Measurements from ENCODE around the gene HLA-B.
"Not testable (repeated sequence)": the region's sequence is repeated elsewhere in the genome, so short reads cannot be mapped to it uniquely, and the experiment has no call there.

The HLA-B gene
- total RNA-seq = 2,643 to 5,443 (median 4,095) reads per million in 9 experiments

- Mint-ChIP-seq H3K4me3 (peak within 1 kb of the TSS; percentile 90 to 97), H3K36me3 (ENCODE audit: insufficient read depth) (peaks cover 70% of the 10 kb centered on the region), H3K9me3 (peaks cover 0 to 2% of the 10 kb centered on the region in 2 donors), H3K27ac (peak within 1 kb of the TSS; percentile 100), H3K4me1 (ENCODE audit: low read depth in 2 of 2) (peaks cover 59 to 72% of the 10 kb centered on the region in 2 donors), H3K27me3 (no peaks in the 10 kb centered on the region)
- peak; percentile 92 to 94 (median 93) for DNase-seq
- ATAC-seq (replicated peaks) = peak; percentile 73
Measured at GRCh38 chr6:31356946-31357466, at the start of gene HLA-B. TSS of gene HLA-B (minus strand) at chr6:31357179. CDS start at chr6:31357158, 21 bp downstream.

GRCh38 chr6:31405996-31406395, 49.0 kb upstream of the HLA-B start:
- Mint-ChIP-seq H3K4me1 (ENCODE audit: low read depth in 2 of 2) (peaks cover 72 to 92% of the 10 kb centered on the region in 2 donors), H3K9me3 (no peaks in the 10 kb centered on the region), H3K27ac (peak overlapping the region; percentile 65 to 83), H3K4me3 (peak overlapping the region; percentile 81 to 85), H3K27me3 (no peaks in the 10 kb centered on the region), H3K36me3 (ENCODE audit: insufficient read depth) (peaks cover 19% of the 10 kb centered on the region)
- ATAC-seq (replicated peaks) (no peak), DNase-seq (no peak)

- H3K27me3 Mint-ChIP-seq; DNase-seq; ATAC-seq (replicated peaks); H3K9me3 Mint-ChIP-seq: not testable (repeated sequence)
- peak overlapping the region; percentile 91 to 96 for H3K27ac Mint-ChIP-seq
- peak overlapping the region; percentile 81 to 85 for H3K4me3 Mint-ChIP-seq
- peaks cover 64 to 86% of the 10 kb centered on the region in 2 donors for H3K4me1 Mint-ChIP-seq (ENCODE audit: low read depth in 2 of 2)
- peaks cover 28% of the 10 kb centered on the region for H3K36me3 Mint-ChIP-seq (ENCODE audit: insufficient read depth)
Measured at GRCh38 chr6:31404061-31404364, 47.0 kb upstream of the HLA-B start.

GRCh38 chr6:31403283-31404060, 46.5 kb upstream of the HLA-B start, which contains the start of gene MICA:
TSS of gene MICA (plus strand) at chr6:31403595. CDS start at chr6:31403633, 38 bp downstream.
- H3K27ac Mint-ChIP-seq = peak within 1 kb of the TSS; percentile 91 to 96
- H3K4me3 Mint-ChIP-seq = peak within 1 kb of the TSS; percentile 81 to 85
- peak; percentile 57 for ATAC-seq (replicated peaks)
- H3K4me1 Mint-ChIP-seq (ENCODE audit: low read depth in 2 of 2) = peaks cover 64 to 89% of the 10 kb centered on the region in 2 donors
- no peaks in the 10 kb centered on the region for H3K27me3 Mint-ChIP-seq
- DNase-seq = peak; percentile 41 to 45 (median 44)
- H3K9me3 Mint-ChIP-seq = no peaks in the 10 kb centered on the region
- H3K36me3 Mint-ChIP-seq (ENCODE audit: insufficient read depth) = peaks cover 30% of the 10 kb centered on the region

GRCh38 chr6:31402324-31403282, 45.6 kb upstream of the HLA-B start:
- DNase-seq = peak; percentile 24 to 28 (median 28)
- H3K4me1 Mint-ChIP-seq (ENCODE audit: low read depth in 2 of 2) = peaks cover 59 to 82% of the 10 kb centered on the region in 2 donors

GRCh38 chr6:31401403-31401802, 44.4 kb upstream of the HLA-B start:
- peaks cover 53 to 75% of the 10 kb centered on the region in 2 donors for H3K4me1 Mint-ChIP-seq (ENCODE audit: low read depth in 2 of 2)
- no peak for DNase-seq
- peak overlapping the region; percentile 91 to 96 for H3K27ac Mint-ChIP-seq
- H3K27me3 Mint-ChIP-seq = no peaks in the 10 kb centered on the region
- no peaks in the 10 kb centered on the region for H3K9me3 Mint-ChIP-seq
- ATAC-seq (replicated peaks) = no peak
- H3K4me3 Mint-ChIP-seq = peak overlapping the region; percentile 81 to 85
- peaks cover 30% of the 10 kb centered on the region for H3K36me3 Mint-ChIP-seq (ENCODE audit: insufficient read depth)

More at GRCh38 chr6:31402324-31403282, 45.6 kb upstream of the HLA-B start:
- Mint-ChIP-seq H3K9me3 (no peaks in the 10 kb centered on the region), H3K27me3 (no peaks in the 10 kb centered on the region), H3K36me3 (ENCODE audit: insufficient read depth) (peaks cover 30% of the 10 kb centered on the region), H3K27ac (peak overlapping the region; percentile 91 to 96), H3K4me3 (peak overlapping the region; percentile 81 to 85)
- ATAC-seq (replicated peaks) = peak; percentile 48

GRCh38 chr6:31400467-31401289, 43.7 kb upstream of the HLA-B start:
- ATAC-seq (replicated peaks) (peak; percentile 63), DNase-seq (peak; percentile 48 to 53 (median 53))
- peaks cover 47 to 68% of the 10 kb centered on the region in 2 donors for H3K4me1 Mint-ChIP-seq (ENCODE audit: low read depth in 2 of 2)

GRCh38 chr6:31399589-31400466, 42.8 kb upstream of the HLA-B start:
- no peaks in the 10 kb centered on the region for H3K9me3 Mint-ChIP-seq
- DNase-seq (peak; percentile 35 to 52 (median 41)), ATAC-seq (replicated peaks) (peak; percentile 28)
- H3K4me1 Mint-ChIP-seq (ENCODE audit: low read depth in 2 of 2) = peaks cover 46 to 63% of the 10 kb centered on the region in 2 donors
- H3K27ac Mint-ChIP-seq = peak overlapping the region; percentile 91 to 96
- H3K36me3 Mint-ChIP-seq (ENCODE audit: insufficient read depth) = peaks cover 30% of the 10 kb centered on the region
- H3K27me3 Mint-ChIP-seq = no peaks in the 10 kb centered on the region
- H3K4me3 Mint-ChIP-seq = peak overlapping the region; percentile 81 to 85

More at GRCh38 chr6:31400467-31401289, 43.7 kb upstream of the HLA-B start:
- peak overlapping the region; percentile 81 to 85 for H3K4me3 Mint-ChIP-seq
- peak overlapping the region; percentile 91 to 96 for H3K27ac Mint-ChIP-seq
- H3K9me3 Mint-ChIP-seq = no peaks in the 10 kb centered on the region
- no peaks in the 10 kb centered on the region for H3K27me3 Mint-ChIP-seq
- H3K36me3 Mint-ChIP-seq (ENCODE audit: insufficient read depth) = peaks cover 30% of the 10 kb centered on the region

- H3K4me1 Mint-ChIP-seq (ENCODE audit: low read depth in 2 of 2) = peaks cover 38 to 44% of the 10 kb centered on the region in 2 donors
- H3K27ac Mint-ChIP-seq = peak overlapping the region; percentile 51 to 96
- peaks cover 25% of the 10 kb centered on the region for H3K36me3 Mint-ChIP-seq (ENCODE audit: insufficient read depth)
- no peaks in the 10 kb centered on the region for H3K9me3 Mint-ChIP-seq
- peak overlapping the region in 1 of 2 donors; percentile 81 for H3K4me3 Mint-ChIP-seq
- no peaks in the 10 kb centered on the region for H3K27me3 Mint-ChIP-seq
- no peak for ATAC-seq (replicated peaks)
- no peak for DNase-seq
Measured at GRCh38 chr6:31397901-31398525, 41.0 kb upstream of the HLA-B start.

GRCh38 chr6:31397153-31397499, 40.1 kb upstream of the HLA-B start:
- not testable (repeated sequence) for DNase-seq; H3K27me3 Mint-ChIP-seq; H3K27ac Mint-ChIP-seq; H3K9me3 Mint-ChIP-seq; ATAC-seq (replicated peaks)
- H3K4me3 Mint-ChIP-seq = peak overlapping the region in 1 of 2 donors; percentile 37
- peaks cover 30 to 36% of the 10 kb centered on the region in 2 donors for H3K4me1 Mint-ChIP-seq (ENCODE audit: low read depth in 2 of 2)
- H3K36me3 Mint-ChIP-seq (ENCODE audit: insufficient read depth) = peaks cover 21% of the 10 kb centered on the region

GRCh38 chr6:31396422-31397152, 39.6 kb upstream of the HLA-B start:
- peaks cover 28 to 30% of the 10 kb centered on the region in 2 donors for H3K4me1 Mint-ChIP-seq (ENCODE audit: low read depth in 2 of 2)
- ATAC-seq (replicated peaks) (peak; percentile 67), DNase-seq (peak; percentile 88 to 93 (median 91))
- peak overlapping the region in 1 of 2 donors; percentile 37 for H3K4me3 Mint-ChIP-seq
- peaks cover 19% of the 10 kb centered on the region for H3K36me3 Mint-ChIP-seq (ENCODE audit: insufficient read depth)
- no peaks in the 10 kb centered on the region for H3K27me3 Mint-ChIP-seq
- no peaks in the 10 kb centered on the region for H3K9me3 Mint-ChIP-seq
- H3K27ac Mint-ChIP-seq = no peak overlapping the region
